Measurements from ENCODE around the gene MIOX. TPM values are rescaled to one million over a fixed set of nuclear protein-coding genes. Genes with fewer than 3 reads are reported as not detected.

Gene MIOX
- total RNA-seq, 1 experiment from 2014 or later = 0.32 TPM

GRCh38 chr22:50537765-50538164, 51.1 kb downstream of the MIOX start:
- no peaks in the 10 kb centered on the region for H3K9me3 ChIP-seq (ENCODE audit: low read depth, low read length, poor library complexity, severe bottlenecking)
- H3K4me1 ChIP-seq (ENCODE audit: insufficient read depth, low read length, poor library complexity, severe bottlenecking) = peaks cover 20% of the 10 kb centered on the region
- no peak overlapping the region for H3K27ac ChIP-seq (ENCODE audit: low read depth, low read length, poor library complexity, severe bottlenecking)
- POLR2A ChIA-PET (ENCODE audit: low non-redundant PET) = no interaction called here
- no TSS peak for BruUV-seq (replicated peaks)
- intact Hi-C loops (cut with micrococcal nuclease; ENCODE audit: unreplicated experiment) = no loop called here
- CTCF ChIA-PET = interaction anchor here (4.1 kb wide), 1 partner anchor 12 kb away, joined by 19 read pairs; the partner anchor contains the start of gene SCO2
- TF ChIP-seq, protein P1, sequence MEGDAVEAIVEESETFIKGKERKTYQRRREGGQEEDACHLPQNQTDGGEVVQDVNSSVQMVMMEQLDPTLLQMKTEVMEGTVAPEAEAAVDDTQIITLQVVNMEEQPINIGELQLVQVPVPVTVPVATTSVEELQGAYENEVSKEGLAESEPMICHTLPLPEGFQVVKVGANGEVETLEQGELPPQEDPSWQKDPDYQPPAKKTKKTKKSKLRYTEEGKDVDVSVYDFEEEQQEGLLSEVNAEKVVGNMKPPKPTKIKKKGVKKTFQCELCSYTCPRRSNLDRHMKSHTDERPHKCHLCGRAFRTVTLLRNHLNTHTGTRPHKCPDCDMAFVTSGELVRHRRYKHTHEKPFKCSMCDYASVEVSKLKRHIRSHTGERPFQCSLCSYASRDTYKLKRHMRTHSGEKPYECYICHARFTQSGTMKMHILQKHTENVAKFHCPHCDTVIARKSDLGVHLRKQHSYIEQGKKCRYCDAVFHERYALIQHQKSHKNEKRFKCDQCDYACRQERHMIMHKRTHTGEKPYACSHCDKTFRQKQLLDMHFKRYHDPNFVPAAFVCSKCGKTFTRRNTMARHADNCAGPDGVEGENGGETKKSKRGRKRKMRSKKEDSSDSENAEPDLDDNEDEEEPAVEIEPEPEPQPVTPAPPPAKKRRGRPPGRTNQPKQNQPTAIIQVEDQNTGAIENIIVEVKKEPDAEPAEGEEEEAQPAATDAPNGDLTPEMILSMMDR (conservative IDR thresholded peaks at IDR 0.05; ENCODE audit: low read depth, low read length) = no peak
- TF ChIP-seq EZH2 (IDR thresholded peaks at IDR 0.05; ENCODE audit: borderline replicate concordance, low read depth, low read length, poor library complexity, severe bottlenecking) = no peak
- no peaks in the 10 kb centered on the region for H3K27me3 ChIP-seq (replicated peaks; ENCODE audit: insufficient read depth, low read depth, low read length, poor library complexity)
- no peaks in the 10 kb centered on the region for H3K36me3 ChIP-seq (ENCODE audit: insufficient read depth, low read length, poor library complexity, severe bottlenecking)
- no peak for DNase-seq (ENCODE audit: low spot score)
- no peak overlapping the region for H3K4me3 ChIP-seq (ENCODE audit: low read depth, low read length, poor library complexity, severe bottlenecking)

Other genes with a start within 250 kb of the MIOX start
- gene TUBGCP6, start 241.8 kb upstream of the MIOX start, total RNA-seq (2021) = 31.0 and 33.1 TPM in 2 replicates
- 38.6 and 42.8 TPM in 2 replicates for gene HDAC10, start 235.6 kb upstream of the MIOX start, total RNA-seq (2021)
- gene MAPK12, start 225.2 kb upstream of the MIOX start, total RNA-seq (2021) = 20.8 and 27.5 TPM in 2 replicates
- 5.4 and 10.4 TPM in 2 replicates for gene MAPK11, start 216.5 kb upstream of the MIOX start, total RNA-seq (2021)
- gene PLXNB2, start 179.2 kb upstream of the MIOX start, total RNA-seq (2021) = 155 and 173 TPM in 2 replicates
- gene DENND6B, start 159.8 kb upstream of the MIOX start, total RNA-seq (2021) = 5.3 and 10.8 TPM in 2 replicates
- 64.6 and 66.7 TPM in 2 replicates for gene PPP6R2, start 143.5 kb upstream of the MIOX start, total RNA-seq (2021)
- gene SBF1, start 11.8 kb upstream of the MIOX start, total RNA-seq (2021) = 97.2 and 107 TPM in 2 replicates
- 5.4 and 9.8 TPM in 2 replicates for gene ADM2, start 5.3 kb upstream of the MIOX start, total RNA-seq (2021)
- gene LMF2, start 20.8 kb downstream of the MIOX start, total RNA-seq (2021) = 79.2 and 79.3 TPM in 2 replicates
- gene NCAPH2, start 21.4 kb downstream of the MIOX start, total RNA-seq (2021) = 135 TPM in 2 replicates
- 0.44 and 5.4 TPM in 2 replicates for gene SCO2, start 38.7 kb downstream of the MIOX start, total RNA-seq (2021)
- 0.58 and 0.98 TPM in 2 replicates for gene TYMP, start 43.2 kb downstream of the MIOX start, total RNA-seq (2021)
- 1.4 and 1.6 TPM in 2 replicates for gene KLHDC7B, start 59.0 kb downstream of the MIOX start, total RNA-seq (2021)
- not detected in 2 replicates for gene SYCE3, start 76.1 kb downstream of the MIOX start, total RNA-seq (2021)
- gene CPT1B, start 91.6 kb downstream of the MIOX start, total RNA-seq (2021) = 19.2 and 28.3 TPM in 2 replicates
- 47.6 and 51.4 TPM in 2 replicates for gene CHKB, start 96.0 kb downstream of the MIOX start, total RNA-seq (2021)
- gene MAPK8IP2, start 113.9 kb downstream of the MIOX start, total RNA-seq (2021) = 7.8 and 11.5 TPM in 2 replicates
- 15.6 and 19.6 TPM in 2 replicates for gene ARSA, start 141.3 kb downstream of the MIOX start, total RNA-seq (2021)
- gene SHANK3, start 186.0 kb downstream of the MIOX start, total RNA-seq (2021) = 4.4 and 6.4 TPM in 2 replicates